Body of pancreas (tissue), 4 donors: ENCODE data around the gene DENND5B.

ENCODE experiments used
- CTCF ChIP-seq, 7 experiments: fragments of 450-650 bp in 4 of 7; fragments of 200-600 bp in 3 of 7; sonication (generic) in 3 of 7; IDR thresholded peaks; one replicate each; pipeline ENCODE4 v1.5.1; 2016 to 2019; ENCODE audit warnings: antibody characterized with exemption in 7 of 7
- POLR2A ChIP-seq, 3 donors: fragments of 450-650 bp; IDR thresholded peaks; one replicate each; pipeline ENCODE4 v1.6.1; 2016; ENCODE audit warnings: antibody characterized with exemption in 3 of 3, mild to moderate bottlenecking in 2 of 3

- TF ChIP-seq CTCF (IDR thresholded peaks at IDR 0.05) (no peak), POLR2A (IDR thresholded peaks at IDR 0.05) (no peak)
These were observed 8.1 kb upstream of the DENND5B start for GRCh38 chr12:31599053-31599452.
